Testis (tissue), 5 donors: Measurements from ENCODE around the gene KRTAP5-1. TPM values are rescaled to one million over a fixed set of nuclear protein-coding genes. Genes with fewer than 3 reads are reported as not detected.
"Not testable (repeated sequence)": the region's sequence is repeated elsewhere in the genome, so short reads cannot be mapped to it uniquely, and the experiment has no call there.

Experiments
- DNase-seq: peaks from one replicate; pipeline ENCODE4 v3.0.0-alpha.2; 2019
- H3K27ac ChIP-seq, 2 donors: fragments of 200-600 bp; sonication (generic); one replicate each; pipeline ENCODE4 v1.5.1; 2019
- H3K27me3 ChIP-seq: fragments of 200-600 bp; sonication (generic); one replicate; pipeline ENCODE4 v1.5.1; 2019
- H3K36me3 ChIP-seq: fragments of 200-600 bp; sonication (generic); one replicate; pipeline ENCODE4 v1.5.1; 2017; ENCODE audit warnings: low read depth; ENCODE audit errors: missing control alignments
- H3K4me1 ChIP-seq: fragments of 200-600 bp; sonication (generic); one replicate; pipeline ENCODE4 v1.5.1; 2019
- H3K4me3 ChIP-seq, 2 donors: fragments of 200-600 bp; sonication (generic); one replicate each; pipeline ENCODE4 v1.5.1; 2017 to 2019
- H3K9me3 ChIP-seq: fragments of 200-600 bp; sonication (generic); one replicate; pipeline ENCODE4 v1.5.1; 2017
- POLR2A ChIP-seq: fragments of 450-650 bp; IDR thresholded peaks from one replicate; pipeline ENCODE4 v1.6.1; 2017; ENCODE audit warnings: antibody characterized with exemption, mild to moderate bottlenecking, moderate library complexity
- WGBS, 2 donors: methylation state at CpG; one replicate each; pipeline ENCODE4 v1.1.5; 2018; 5-methylcytosine and 5-hydroxymethylcytosine counted together
- intact Hi-C: fragments of 100-400 bp; cut with DNase I; formaldehyde crosslinking; loops from one replicate; pipeline ENCODE4 v1.15.1; 2023; ENCODE audit warnings: low total_unique reads
- long read RNA-seq, 2 donors: transcript quantifications; one replicate each; lab custom pipeline, GENCODE V29; 2026
- polyA plus RNA-seq: library from polyadenylated mRNA; stranded (reverse); fragments of 350-450 nt; fragmentation: Illumina TruSeq; extraction: RNeasy Lipid Tissue Mini Kit (QIAGEN cat#74804); gene quantifications from one replicate; pipeline ENCODE4 v1.2.3, GENCODE V29; 2014; ENCODE audit warnings: low read depth, low replicate concordance; ENCODE audit not compliant: insufficient read depth
- total RNA-seq, 2 donors: library from RNA; depleted of rRNA; stranded (reverse); fragments of >200 nt; gene quantifications; one replicate each; pipeline ENCODE4 v1.2.3, GENCODE V29; 2016
- TF ChIP-seq, protein P1 (sequence below), 3 experiments: fragments of 450-650 bp in 2 of 3; fragments of 200-600 bp in 1 of 3; sonication (generic) in 1 of 3; IDR thresholded peaks; one replicate each; pipeline ENCODE4 v1.5.1; 2016 to 2019; ENCODE audit warnings: antibody characterized with exemption in 3 of 3, mild to moderate bottlenecking in 2 of 3, moderate library complexity in 1 of 3

KRTAP5-1 gene, protein sequence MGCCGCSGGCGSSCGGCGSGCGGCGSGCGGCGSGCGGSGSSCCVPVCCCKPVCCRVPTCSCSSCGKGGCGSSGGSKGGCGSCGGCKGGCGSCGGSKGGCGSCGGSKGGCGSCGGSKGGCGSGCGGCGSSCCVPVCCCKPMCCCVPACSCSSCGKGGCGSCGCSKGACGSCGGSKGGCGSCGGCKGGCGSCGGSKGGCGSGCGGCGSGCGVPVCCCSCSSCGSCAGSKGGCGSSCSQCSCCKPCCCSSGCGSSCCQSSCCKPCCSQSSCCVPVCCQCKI
- not detected for total RNA-seq
- not detected for polyA plus RNA-seq
- long read RNA-seq, donor 1, result 0 reads
- long read RNA-seq, donor 2, result 0 reads

DNA sequence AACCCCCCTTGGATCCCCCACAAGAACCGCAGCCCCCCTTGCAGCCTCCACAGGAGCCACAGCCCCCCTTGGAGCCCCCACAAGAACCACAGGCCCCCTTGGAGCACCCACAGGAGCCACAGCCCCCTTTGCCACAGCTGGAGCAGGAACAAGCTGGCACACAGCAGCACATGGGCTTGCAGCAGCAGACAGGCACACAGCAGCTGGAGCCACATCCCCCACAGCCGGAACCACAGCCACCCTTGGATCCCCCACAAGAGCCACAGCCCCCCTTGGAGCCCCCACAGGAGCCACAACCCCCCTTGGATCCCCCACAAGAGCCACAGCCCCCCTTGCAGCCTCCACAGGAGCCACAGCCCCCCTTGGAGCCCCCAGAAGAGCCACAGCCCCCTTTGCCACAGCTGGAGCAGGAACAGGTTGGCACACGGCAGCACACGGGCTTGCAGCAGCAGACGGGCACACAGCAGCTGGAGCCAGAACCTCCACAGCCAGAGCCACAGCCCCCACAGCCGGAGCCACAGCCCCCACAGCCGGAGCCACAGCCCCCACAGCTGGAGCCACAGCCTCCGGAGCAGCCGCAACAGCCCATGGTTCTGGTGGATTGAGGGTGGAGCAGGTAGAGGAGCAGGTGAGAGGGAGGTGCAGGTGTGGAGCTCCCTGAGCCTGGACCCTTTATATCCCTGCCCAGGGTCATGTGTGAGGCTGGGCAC, at the start of gene KRTAP5-1:
Gene KRTAP5-1, minus strand, starts transcription at position 623 of the 710 bp plus-strand sequence. Its CDS starts 34 bp downstream, at position 589.
- H3K4me3 ChIP-seq, H3K27ac ChIP-seq, DNase-seq, H3K9me3 ChIP-seq, H3K36me3 ChIP-seq, H3K27me3 ChIP-seq, H3K4me1 ChIP-seq, intact Hi-C loops: not testable (repeated sequence)
- WGBS, 2 donors, result 27 to 100% methylated on average over 1 to 8 of the region's 9 CpGs

DNA sequence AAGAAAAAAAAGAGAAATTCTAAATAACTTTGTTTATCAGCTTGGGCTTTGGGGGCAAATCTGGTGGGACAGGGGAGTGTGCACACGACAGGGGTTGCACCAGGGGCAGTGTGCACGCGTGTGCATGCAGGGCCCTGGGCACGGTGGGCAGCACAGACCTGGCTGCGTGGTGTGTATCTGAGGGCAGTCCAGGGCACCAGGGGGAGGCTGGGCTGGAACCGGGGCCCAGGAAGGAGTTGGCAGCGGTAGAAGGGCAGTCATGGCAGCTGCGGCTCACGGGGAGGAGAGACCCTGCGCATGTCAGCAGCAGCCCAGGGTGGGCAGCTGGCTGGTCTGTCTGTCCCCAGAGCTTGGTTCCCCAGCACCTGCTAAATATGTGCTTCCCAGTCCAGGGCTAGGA, 48.8 kb upstream of the KRTAP5-1 start:
- WGBS, 2 donors, result 63 to 79% methylated on average over 9 to 10 of the region's 10 CpGs
- Histone ChIP-seq H3K4me3 (no peak overlapping the region), H3K36me3 (no peaks in the 10 kb centered on the region), H3K27ac (no peak overlapping the region), H3K4me1 (peaks cover 4% of the 10 kb centered on the region), H3K9me3 (no peaks in the 10 kb centered on the region), H3K27me3 (no peaks in the 10 kb centered on the region)
- intact Hi-C loops, result no loop called here
- no peak for TF ChIP-seq POLR2A
- TF ChIP-seq, protein P1, sequence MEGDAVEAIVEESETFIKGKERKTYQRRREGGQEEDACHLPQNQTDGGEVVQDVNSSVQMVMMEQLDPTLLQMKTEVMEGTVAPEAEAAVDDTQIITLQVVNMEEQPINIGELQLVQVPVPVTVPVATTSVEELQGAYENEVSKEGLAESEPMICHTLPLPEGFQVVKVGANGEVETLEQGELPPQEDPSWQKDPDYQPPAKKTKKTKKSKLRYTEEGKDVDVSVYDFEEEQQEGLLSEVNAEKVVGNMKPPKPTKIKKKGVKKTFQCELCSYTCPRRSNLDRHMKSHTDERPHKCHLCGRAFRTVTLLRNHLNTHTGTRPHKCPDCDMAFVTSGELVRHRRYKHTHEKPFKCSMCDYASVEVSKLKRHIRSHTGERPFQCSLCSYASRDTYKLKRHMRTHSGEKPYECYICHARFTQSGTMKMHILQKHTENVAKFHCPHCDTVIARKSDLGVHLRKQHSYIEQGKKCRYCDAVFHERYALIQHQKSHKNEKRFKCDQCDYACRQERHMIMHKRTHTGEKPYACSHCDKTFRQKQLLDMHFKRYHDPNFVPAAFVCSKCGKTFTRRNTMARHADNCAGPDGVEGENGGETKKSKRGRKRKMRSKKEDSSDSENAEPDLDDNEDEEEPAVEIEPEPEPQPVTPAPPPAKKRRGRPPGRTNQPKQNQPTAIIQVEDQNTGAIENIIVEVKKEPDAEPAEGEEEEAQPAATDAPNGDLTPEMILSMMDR (IDR thresholded peaks at IDR 0.05), result no peak
- no peak for DNase-seq

DNA sequence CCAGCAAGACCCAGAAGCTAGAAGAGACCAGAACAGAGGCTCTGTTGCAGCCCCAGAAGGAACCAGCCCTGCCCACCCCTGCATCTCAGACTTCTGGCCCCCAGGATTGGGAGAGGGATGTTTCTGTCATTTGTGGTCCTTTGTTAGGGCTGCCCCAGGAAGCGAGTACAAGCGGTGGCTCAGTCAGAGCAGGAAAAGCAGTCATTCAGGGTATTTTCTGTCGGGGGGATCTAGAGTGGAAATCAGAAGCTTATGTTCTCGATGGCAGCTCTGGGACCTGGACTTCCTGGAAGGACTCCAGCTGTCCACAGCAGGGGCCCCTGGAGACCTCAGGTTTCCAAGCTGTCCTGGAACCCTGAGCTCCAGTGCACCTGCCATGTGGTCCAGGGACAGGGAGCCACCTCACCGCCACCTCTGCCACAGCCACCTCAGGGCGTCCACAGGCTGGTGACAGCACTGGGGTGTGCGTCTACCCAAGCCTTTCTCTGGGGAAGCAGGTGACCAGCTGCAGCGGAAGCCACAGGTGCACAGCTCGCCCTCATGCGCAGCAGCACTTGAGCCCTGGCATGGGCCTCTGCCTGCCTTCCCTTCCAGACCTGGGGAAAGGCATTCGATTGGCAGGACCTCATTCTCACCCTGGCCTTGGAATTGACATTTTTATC, 47.1 kb upstream of the KRTAP5-1 start:
- Histone ChIP-seq H3K9me3 (no peaks in the 10 kb centered on the region), H3K36me3 (no peaks in the 10 kb centered on the region), H3K27me3 (no peaks in the 10 kb centered on the region), H3K4me1 (peaks cover 4% of the 10 kb centered on the region), H3K27ac (no peak overlapping the region), H3K4me3 (no peak overlapping the region)
- no peak for DNase-seq
- no peak for TF ChIP-seq POLR2A
- TF ChIP-seq, protein P1 (IDR thresholded peaks at IDR 0.05), result no peak
- WGBS, 2 donors, result 65 to 72% methylated on average over 5 to 11 of the region's 11 CpGs
- intact Hi-C loops, result no loop called here

DNA sequence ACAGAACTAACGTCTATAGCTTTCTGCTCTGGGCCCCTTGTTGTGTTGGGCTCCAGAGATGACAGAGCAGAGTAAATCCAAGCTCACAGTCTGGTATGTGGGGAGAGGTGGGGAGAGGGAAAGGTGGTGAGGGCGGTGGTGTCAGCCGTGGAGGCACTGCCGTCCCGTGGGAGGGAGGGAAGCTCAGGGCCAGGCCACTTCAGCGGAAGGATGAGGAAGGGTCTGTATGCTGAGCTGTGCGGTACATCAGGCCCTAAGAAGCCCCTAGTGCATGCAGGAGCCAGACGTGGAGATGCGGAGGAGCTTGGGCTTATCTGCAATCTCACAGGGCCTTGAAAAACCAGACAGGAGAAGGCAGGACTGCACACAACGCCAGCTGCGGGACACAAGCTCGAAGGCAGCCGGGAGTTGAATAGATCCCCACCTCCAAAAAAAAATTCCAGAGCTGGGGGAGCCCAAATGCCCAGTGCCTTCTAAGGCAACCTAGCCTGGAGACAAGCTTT, 46.0 kb upstream of the KRTAP5-1 start:
- intact Hi-C loops, result no loop called here
- TF ChIP-seq, protein P1 (IDR thresholded peaks at IDR 0.05), result no peak
- TF ChIP-seq POLR2A, result no peak
- no peaks in the 10 kb centered on the region for H3K27me3 ChIP-seq
- H3K36me3 ChIP-seq, result no peaks in the 10 kb centered on the region
- WGBS, 2 donors, result 53 to 58% methylated on average over 12 to 13 of the region's 13 CpGs
- no peak overlapping the region for H3K4me3 ChIP-seq
- no peaks in the 10 kb centered on the region for H3K9me3 ChIP-seq
- H3K4me1 ChIP-seq, result peaks cover 4% of the 10 kb centered on the region
- DNase-seq, result no peak
- H3K27ac ChIP-seq, result no peak overlapping the region

DNA sequence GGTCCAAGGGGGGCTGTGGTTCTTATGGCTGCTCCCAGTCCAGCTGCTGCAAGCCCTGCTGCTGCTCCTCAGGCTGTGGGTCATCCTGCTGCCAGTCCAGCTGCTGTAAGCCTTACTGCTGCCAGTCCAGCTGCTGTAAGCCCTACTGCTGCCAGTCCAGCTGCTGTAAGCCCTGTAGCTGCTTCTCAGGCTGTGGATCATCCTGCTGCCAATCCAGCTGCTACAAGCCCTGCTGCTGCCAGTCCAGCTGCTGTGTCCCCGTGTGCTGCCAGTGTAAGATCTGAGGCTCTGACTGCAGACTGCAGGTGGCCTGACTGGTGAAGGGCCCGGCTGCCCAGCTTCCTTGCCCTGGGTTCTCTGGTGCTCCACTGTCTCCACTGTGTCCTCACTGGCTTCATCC, 45.2 kb upstream of the KRTAP5-1 start:
- no peak overlapping the region for H3K4me3 ChIP-seq
- H3K9me3 ChIP-seq, result no peaks in the 10 kb centered on the region
- H3K27me3 ChIP-seq, result no peaks in the 10 kb centered on the region
- H3K36me3 ChIP-seq, result no peaks in the 10 kb centered on the region
- no peak for DNase-seq
- 67% methylated on average over 2 of the region's 2 CpGs; no CpG with 5 or more reads in 1 of the 2 donors for WGBS, 2 donors
- H3K4me1 ChIP-seq, result peaks cover 4% of the 10 kb centered on the region
- intact Hi-C loops, result no loop called here
- TF ChIP-seq, protein P1 (IDR thresholded peaks at IDR 0.05), result no peak
- TF ChIP-seq POLR2A, result no peak
- no peak overlapping the region for H3K27ac ChIP-seq
